IPS-18a (cell line): Measurements from ENCODE around the gene AKAP13.
"Not testable (repeated sequence)": the region's sequence is repeated elsewhere in the genome, so short reads cannot be mapped to it uniquely, and the experiment has no call there.

Source experiments
- H3K27ac ChIP-seq: one replicate; pipeline ENCODE4 v1.5.1; 2013; ENCODE audit warnings: low read length
- H3K27me3 ChIP-seq: one replicate; pipeline ENCODE4 v1.6.1; 2013; ENCODE audit warnings: mild to moderate bottlenecking, low read length; ENCODE audit not compliant: control insufficient read depth, insufficient read depth
- H3K36me3 ChIP-seq: one replicate; pipeline ENCODE4 v1.6.1; 2013; ENCODE audit warnings: low read depth, low read length; ENCODE audit not compliant: control insufficient read depth
- H3K4me1 ChIP-seq: one replicate; pipeline ENCODE4 v1.6.1; 2013; ENCODE audit warnings: low read depth, low read length; ENCODE audit not compliant: control insufficient read depth
- H3K4me3 ChIP-seq: one replicate; pipeline ENCODE4 v1.5.1; 2013; ENCODE audit warnings: low read length
- H3K9ac ChIP-seq: one replicate; pipeline ENCODE4 v1.6.1; 2013; ENCODE audit warnings: mild to moderate bottlenecking, low read length, moderate library complexity
- H3K9me3 ChIP-seq: one replicate; pipeline ENCODE4 v1.6.1; 2013; ENCODE audit warnings: low read depth, low read length; ENCODE audit not compliant: control insufficient read depth

AKAP13 gene

GRCh38 chr15:85343443-85343842, 37.0 kb upstream of the AKAP13 start:
- H3K4me3 ChIP-seq, H3K9ac ChIP-seq, H3K4me1 ChIP-seq, H3K9me3 ChIP-seq, H3K27ac ChIP-seq, H3K27me3 ChIP-seq, H3K36me3 ChIP-seq: not testable (repeated sequence)

- not testable (repeated sequence) for H3K9me3 ChIP-seq, H3K27me3 ChIP-seq, H3K4me1 ChIP-seq, H3K36me3 ChIP-seq, H3K9ac ChIP-seq, H3K4me3 ChIP-seq, H3K27ac ChIP-seq
Observed at GRCh38 chr15:85344241-85344640, 36.2 kb upstream of the AKAP13 start.

- not testable (repeated sequence) for H3K4me1 ChIP-seq, H3K4me3 ChIP-seq, H3K27ac ChIP-seq, H3K9me3 ChIP-seq, H3K36me3 ChIP-seq, H3K27me3 ChIP-seq, H3K9ac ChIP-seq
Observed at GRCh38 chr15:85344653-85345114, 35.7 kb upstream of the AKAP13 start.

- H3K4me1 ChIP-seq, H3K4me3 ChIP-seq, H3K9me3 ChIP-seq, H3K27ac ChIP-seq, H3K27me3 ChIP-seq, H3K9ac ChIP-seq, H3K36me3 ChIP-seq: not testable (repeated sequence)
Observed at GRCh38 chr15:85345196-85345918, 35.0 kb upstream of the AKAP13 start.

GRCh38 chr15:85346462-85347084, 33.8 kb upstream of the AKAP13 start:
- H3K9ac ChIP-seq, H3K36me3 ChIP-seq, H3K4me3 ChIP-seq, H3K27ac ChIP-seq, H3K4me1 ChIP-seq, H3K9me3 ChIP-seq, H3K27me3 ChIP-seq: not testable (repeated sequence)

GRCh38 chr15:85347264-85348047, 32.9 kb upstream of the AKAP13 start:
- H3K27me3 ChIP-seq, H3K36me3 ChIP-seq, H3K4me1 ChIP-seq, H3K27ac ChIP-seq, H3K9ac ChIP-seq, H3K4me3 ChIP-seq, H3K9me3 ChIP-seq: not testable (repeated sequence)

GRCh38 chr15:85348048-85348766, 32.2 kb upstream of the AKAP13 start:
- H3K4me1 ChIP-seq, H3K27ac ChIP-seq, H3K9ac ChIP-seq: not testable (repeated sequence)

GRCh38 chr15:85349062-85349461, 31.3 kb upstream of the AKAP13 start:
- H3K27me3 ChIP-seq, H3K27ac ChIP-seq, H3K9me3 ChIP-seq, H3K4me1 ChIP-seq, H3K4me3 ChIP-seq, H3K36me3 ChIP-seq, H3K9ac ChIP-seq: not testable (repeated sequence)

More at GRCh38 chr15:85348048-85348766, 32.2 kb upstream of the AKAP13 start:
- not testable (repeated sequence) for H3K36me3 ChIP-seq, H3K9me3 ChIP-seq, H3K4me3 ChIP-seq, H3K27me3 ChIP-seq

- H3K36me3 ChIP-seq = no peaks in the 10 kb centered on the region
- no peaks in the 10 kb centered on the region for H3K27me3 ChIP-seq
- H3K9me3 ChIP-seq = no peaks in the 10 kb centered on the region
- no peaks in the 10 kb centered on the region for H3K4me1 ChIP-seq
- H3K27ac ChIP-seq = no peak overlapping the region
- no peak overlapping the region for H3K9ac ChIP-seq
- no peak overlapping the region for H3K4me3 ChIP-seq
Observed at GRCh38 chr15:85350395-85350794, 30.0 kb upstream of the AKAP13 start.

- H3K27ac ChIP-seq, H3K4me3 ChIP-seq, H3K9me3 ChIP-seq, H3K9ac ChIP-seq, H3K36me3 ChIP-seq, H3K4me1 ChIP-seq, H3K27me3 ChIP-seq: not testable (repeated sequence)
Observed at GRCh38 chr15:85351501-85351900, 28.9 kb upstream of the AKAP13 start.

GRCh38 chr15:85351965-85352364, 28.4 kb upstream of the AKAP13 start:
- H3K9me3 ChIP-seq = no peaks in the 10 kb centered on the region
- no peaks in the 10 kb centered on the region for H3K27me3 ChIP-seq
- no peak overlapping the region for H3K27ac ChIP-seq
- no peaks in the 10 kb centered on the region for H3K4me1 ChIP-seq
- H3K36me3 ChIP-seq = no peaks in the 10 kb centered on the region
- no peak overlapping the region for H3K9ac ChIP-seq
- H3K4me3 ChIP-seq = no peak overlapping the region
